Activated T-helper 1 cell treated with anti-CD3 and anti-CD28 coated beads, Interleukin-2, amount 50 U/mL, for 16 hours (primary cell): Measurements from ENCODE around the gene SNX4.
"Not testable (repeated sequence)": the region's sequence is repeated elsewhere in the genome, so short reads cannot be mapped to it uniquely, and the experiment has no call there.

Experiments used
- DNase-seq, 2 donors: peaks; one replicate each; pipeline ENCODE4 v3.0.0-alpha.2; 2020; ENCODE audit warnings: low read depth in 1 of 2, low spot score in 1 of 2

Gene SNX4

DNA sequence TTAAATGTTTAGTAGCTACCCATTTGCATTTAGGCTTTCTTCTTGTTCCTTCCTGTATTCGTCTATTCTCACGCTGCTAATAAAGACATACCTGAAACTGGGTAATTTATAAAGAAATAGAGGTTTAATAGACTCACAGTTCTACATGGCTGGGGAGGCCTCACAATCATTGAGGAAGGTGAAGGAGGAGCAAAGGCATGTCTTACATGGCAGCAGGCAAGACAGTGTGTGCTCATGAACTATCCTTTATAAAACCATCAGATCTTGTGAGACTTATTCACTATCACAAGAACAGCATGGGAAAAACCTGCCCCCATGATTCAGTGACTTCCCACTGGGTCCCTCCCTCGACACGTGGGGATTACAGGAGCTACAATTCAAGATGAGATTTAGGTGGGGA lies 114.5 kb downstream of the SNX4 start:
- DNase-seq, result not testable (repeated sequence)

DNA sequence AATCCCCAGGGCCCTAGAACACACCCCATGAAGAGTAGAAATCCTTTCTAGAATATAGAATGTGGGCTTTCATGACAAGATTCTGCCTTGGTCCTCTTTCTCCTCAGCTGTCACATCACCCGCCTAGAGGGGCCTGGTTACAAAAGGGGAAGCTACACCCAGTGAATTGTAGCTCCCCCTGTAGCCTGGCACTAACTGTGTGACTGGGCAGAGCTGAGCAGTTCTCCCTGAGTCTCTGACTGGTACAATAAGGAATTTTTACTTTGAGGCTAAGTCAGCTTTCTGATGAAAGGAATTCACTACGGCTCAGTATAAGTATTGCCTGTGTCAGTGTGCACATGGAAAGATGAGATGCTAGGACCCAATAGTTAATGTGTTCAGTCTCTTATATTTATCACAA lies 116.2 kb downstream of the SNX4 start:
- no peak for DNase-seq

DNA sequence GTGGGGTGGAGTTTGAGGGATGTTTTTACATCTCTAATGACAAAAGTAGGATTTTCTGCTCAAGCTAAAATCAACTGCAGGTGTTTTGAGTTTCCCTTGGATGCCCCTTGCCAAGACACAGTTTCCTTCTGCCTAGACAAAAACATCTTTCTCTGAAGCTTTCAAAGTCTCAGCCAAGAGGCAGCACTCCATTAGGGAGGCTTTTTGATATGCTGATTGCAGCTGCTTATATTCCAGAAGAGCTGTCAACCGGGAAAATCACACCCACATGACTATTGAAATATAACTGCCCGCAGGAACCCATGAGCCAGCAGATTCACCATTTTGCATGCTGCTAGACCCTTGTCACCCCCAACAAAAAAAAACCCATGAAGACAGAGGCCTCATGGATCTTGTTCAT lies 117.4 kb downstream of the SNX4 start:
- no peak for DNase-seq

DNA sequence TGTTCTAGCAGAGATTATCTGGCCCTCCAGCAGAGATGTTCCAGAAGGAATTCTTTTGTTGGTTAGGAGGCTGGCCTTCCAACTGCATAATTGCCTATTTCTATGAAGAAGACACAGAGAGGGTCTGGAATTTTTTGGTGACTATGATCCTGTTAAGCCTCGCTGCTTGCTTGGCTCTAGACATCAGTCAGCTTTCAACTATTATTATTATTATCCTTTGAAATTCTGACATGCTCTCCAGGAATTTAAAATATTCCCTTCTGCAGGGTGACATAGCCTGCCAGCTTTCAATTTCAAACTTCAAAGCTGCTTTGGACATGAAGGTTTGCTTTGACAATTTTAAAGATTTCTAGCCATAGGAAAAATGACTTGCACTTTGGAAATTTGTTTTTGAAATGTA lies 118.6 kb downstream of the SNX4 start:
- DNase-seq, result no peak

DNA sequence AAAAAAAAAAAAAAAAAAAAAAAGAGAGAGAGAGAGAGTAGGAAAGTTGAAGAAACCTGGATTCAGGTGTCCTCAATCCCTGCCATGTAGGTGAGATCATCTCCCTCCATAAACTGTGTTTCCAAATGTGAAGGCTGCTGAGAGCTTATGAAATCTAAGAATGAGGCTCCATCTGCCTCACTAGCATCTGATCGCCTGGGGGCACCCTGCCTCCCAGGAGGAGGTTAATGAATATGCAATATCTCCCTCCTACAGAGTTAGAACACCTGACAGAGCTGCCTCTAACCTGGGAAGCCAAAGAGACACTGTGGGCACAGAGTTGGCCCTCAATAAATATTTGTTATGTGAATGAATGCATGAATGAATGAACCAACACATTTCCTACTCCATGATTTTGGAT lies 121.0 kb downstream of the SNX4 start:
- DNase-seq, result no peak
